NCI-H460 (cell line): ENCODE results near the gene KIAA1755. TPM values are rescaled to one million over a fixed set of nuclear protein-coding genes. Genes with fewer than 3 reads are reported as not detected.

Experiments used
- DNase-seq: peaks from one replicate; pipeline ENCODE4 v3.0.0-alpha.2; 2016; ENCODE audit warnings: low read depth; ENCODE audit errors: extremely low read depth
- total RNA-seq: library from RNA; depleted of rRNA; stranded (reverse); fragments of >200 nt; shearing (Covaris generic); gene quantifications from 2 replicates; pipeline ENCODE4 v1.2.3, GENCODE V29; 2014

The KIAA1755 gene
- total RNA-seq, 1 experiment from 2014 or later = not detected

GRCh38 chr20:38242848-38243708 is 17.5 kb downstream of the KIAA1755 start:
- DNase-seq = no peak

- no peak for DNase-seq
Measured at GRCh38 chr20:38241201-38241600, 19.3 kb downstream of the KIAA1755 start.

DNA sequence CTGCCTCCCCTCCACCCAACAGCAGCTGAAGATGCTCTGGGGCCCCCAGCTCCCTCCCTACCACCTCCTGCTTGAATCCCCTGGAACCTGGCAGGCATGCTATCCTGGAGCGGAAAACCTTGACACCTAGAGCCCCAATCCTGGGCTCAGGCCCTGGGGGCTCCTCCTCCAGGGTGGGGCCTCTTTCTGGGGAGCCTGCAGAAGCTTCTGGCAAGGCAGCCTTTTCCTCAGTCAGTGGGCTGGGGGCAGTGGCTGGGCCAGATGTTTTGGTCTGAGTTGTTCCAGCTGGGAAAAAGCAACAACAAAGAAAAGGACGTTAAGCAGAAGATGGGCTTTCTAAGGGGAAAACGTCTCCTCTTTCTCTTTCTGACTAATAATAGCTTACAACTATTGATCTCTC is 21.1 kb downstream of the KIAA1755 start:
- no peak for DNase-seq

GRCh38 chr20:38238829-38239228 is 21.7 kb downstream of the KIAA1755 start:
- DNase-seq = no peak

DNA sequence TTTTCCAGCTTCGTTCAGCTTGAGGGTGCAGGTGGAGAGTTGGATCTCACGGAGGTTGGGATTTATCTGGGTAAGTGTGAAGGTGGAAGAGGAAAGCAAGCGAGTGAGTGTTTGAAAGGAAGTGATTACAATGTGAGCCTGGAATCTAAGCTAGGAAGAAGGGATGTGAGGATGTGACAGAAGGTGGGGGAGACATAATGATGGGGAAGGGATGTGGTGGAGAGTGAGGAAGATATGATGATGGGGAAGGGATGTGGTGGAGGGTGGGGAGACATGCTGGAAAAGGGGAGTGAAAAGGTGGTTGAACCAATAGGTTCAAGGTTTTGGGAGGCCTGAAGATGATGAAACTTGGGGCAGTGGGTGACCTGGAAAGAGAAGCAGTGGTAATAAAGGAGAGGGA is 23.2 kb downstream of the KIAA1755 start:
- DNase-seq = no peak

GRCh38 chr20:38231531-38232121 is 28.9 kb downstream of the KIAA1755 start:
- DNase-seq = no peak

- no peak for DNase-seq
Measured at GRCh38 chr20:38230957-38231526, 29.5 kb downstream of the KIAA1755 start.

- no peak for DNase-seq
Measured at GRCh38 chr20:38230253-38230551, 30.3 kb downstream of the KIAA1755 start.

DNA sequence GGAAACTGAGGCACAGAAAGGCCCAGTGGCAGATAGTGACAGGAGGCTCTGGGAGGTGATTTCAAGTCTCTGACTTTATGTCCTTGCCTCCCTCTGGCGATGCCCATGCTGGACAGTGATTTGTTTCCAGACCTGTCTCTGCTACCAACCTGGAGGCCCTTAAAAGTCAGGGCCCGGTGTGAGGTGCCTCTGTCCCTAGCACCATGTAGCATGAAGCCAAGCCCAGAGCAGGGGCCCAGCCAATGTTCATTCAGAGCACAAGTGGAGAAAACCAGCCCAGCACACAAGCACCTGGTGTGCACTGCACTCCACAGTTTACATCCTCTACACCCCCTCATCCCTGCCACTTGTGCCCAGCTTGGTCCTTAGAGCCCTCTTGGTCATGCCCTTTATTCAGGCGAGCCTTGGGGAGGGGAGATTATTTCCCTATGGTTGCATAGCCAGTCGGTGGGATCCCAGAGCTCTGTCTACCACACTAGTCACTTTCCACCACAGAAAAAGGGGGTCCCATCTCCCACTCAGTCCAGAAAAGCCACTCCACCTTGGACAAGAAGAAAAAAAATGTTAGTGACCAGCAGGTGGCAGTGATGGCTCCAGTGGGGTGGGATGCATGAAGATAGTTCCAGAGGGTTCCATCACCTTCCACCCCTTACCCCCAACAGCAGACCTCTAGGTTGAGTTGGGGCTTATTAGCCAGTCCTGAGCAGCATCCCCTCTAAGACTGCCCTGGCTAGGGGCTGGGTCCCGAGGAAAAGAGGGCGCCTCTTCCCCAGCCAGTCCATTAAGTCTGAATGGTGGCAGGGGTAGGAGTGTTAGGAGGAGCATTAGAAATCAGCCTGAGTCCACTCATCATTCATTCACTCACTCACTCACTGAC is 30.9 kb downstream of the KIAA1755 start:
- DNase-seq = no peak

DNA sequence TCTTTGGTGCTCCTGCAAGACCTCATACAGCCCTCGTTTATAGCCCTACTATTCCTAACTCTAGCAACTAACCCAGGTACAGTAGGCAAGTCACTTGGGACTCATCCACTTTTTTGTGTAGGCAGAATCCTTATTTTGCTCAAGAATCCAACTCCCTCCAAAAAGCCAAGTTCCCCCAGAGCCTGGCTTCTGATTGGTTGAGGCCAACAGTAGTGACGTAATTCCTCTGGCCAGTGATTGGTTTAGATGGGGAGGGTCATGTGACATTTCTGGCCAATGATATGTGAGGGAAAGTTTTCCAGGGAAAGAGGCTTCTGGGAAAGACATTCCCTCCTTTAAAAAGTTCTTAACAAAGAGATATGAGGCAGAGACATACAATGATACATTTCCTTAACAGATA is 32.1 kb downstream of the KIAA1755 start:
- DNase-seq = no peak

GRCh38 chr20:38227420-38228360 is 32.8 kb downstream of the KIAA1755 start:
- DNase-seq = no peak

GRCh38 chr20:38226553-38226952 is 34.0 kb downstream of the KIAA1755 start:
- no peak for DNase-seq

DNA sequence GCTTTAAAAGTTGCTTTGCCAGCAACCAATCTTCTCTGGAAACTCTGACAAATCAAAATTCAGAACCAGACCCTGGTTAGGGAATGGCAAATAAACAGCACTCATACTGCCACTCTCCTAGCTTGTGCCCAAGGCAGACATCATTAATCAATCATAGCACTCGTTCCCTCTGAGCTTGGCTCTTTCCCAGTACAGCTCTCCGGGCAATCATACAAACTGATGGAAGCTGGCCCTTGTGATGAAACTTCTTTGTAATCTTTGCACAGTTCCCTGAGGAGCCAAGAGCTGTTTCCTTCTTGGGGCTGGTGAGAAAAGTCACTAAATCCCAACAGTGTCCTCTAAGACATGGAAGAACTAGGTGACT is 34.7 kb downstream of the KIAA1755 start:
- DNase-seq = no peak

DNA sequence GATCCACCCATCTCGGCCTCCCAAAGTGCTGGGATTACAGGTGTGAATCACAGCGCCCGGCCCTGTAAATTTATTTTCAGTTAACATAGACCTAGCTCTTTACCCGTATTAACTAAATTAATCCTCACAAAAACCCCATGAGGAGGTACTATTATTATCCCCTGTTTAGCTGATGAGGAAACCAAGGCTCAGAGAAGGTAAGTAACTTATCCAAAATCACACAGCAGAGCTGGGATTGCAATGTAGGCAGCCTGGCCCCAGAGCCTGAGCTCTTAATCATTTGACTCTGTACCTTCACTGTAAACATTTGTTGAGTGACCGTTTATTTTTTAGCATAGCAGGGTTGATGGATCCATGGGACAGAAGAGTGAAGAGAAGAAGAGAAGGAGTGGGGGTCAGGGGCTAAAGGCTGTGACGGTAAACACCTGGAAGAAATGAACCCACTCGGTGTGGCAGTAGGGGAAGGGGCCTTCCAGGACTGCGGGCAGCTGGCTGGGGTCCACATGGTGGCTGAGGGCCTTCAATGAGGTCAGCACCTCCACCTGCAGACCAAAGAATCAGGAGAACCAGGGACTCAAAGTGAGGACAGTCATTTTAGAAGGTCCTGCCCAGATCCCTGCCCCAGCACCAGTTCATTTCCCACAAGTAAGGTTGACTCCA is 35.2 kb downstream of the KIAA1755 start:
- DNase-seq = no peak

DNA sequence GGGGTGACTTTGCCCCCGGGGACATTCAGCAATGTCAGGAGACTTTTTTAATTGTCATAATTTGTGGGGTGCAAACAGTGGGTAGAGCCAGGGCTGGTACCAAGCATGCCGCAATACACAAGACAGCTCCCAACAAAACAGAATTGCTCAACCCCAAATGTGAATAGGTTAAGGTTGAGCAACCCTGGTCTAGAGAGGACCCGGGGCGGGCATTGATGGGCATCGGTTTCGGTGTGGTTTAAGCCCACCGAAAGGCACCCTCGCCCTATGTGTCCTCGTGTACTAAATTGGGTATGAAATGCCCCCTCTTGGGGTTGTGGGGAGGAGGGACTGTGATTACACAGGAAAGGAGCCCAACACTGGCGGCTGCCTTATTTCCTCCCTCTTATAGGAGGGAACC is 36.0 kb downstream of the KIAA1755 start:
- DNase-seq = no peak

DNA sequence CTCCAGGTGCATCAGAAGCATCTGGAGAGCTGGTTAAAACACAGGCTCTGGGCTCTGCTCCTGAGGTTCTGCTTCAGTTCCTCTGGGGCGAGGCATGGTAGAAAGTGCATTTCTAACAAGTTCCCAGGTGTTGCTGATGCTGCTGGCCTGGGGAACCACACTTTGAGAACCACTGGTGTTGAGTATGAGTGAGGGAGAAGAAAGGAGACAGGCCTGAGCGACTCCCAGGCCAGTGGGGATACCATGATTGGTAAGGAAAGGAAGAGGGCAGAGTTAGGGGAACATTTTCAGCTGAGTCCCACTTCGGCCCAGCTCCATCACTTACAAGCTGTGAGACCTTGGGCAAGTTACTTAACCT is 36.8 kb downstream of the KIAA1755 start:
- DNase-seq = no peak

DNA sequence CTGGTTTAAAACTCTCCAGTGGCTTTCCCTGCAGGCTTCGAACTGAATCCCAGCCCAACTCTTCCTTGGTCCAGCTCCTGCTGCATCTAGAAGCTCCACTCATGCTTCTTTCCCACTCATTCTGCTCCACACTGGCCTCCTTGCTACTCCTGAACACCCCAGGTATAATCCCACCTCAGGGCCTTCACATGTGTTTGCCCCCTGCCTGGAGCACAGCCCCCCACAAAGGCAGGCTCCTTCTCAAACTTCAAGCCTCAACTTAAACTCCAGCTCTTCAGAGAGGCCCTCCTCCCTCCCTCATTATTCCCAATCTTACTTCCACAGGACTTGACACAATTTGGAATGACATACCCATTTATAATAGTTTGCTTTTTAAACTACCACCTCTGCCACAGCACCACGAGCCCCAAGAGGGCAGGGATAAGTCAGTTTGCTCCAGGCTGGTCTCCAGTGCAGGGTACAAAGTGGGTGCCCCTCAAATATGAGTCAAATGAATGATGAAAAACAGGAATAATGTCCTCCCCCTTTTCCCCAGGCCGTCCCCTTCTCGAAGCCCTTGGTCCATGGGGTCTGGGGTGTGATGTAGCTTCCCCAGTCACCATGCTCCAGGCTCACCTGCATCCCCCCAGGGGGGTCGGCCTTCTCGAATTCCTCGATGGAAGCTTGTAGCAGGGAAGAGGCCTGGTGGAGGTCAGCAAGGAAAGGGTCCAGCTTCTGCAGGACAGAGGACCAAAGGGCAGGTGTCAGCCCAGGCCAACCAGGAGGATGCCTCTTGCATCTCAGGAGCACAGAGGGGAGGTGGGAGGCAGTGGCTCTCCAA is 37.4 kb downstream of the KIAA1755 start:
- no peak for DNase-seq

DNA sequence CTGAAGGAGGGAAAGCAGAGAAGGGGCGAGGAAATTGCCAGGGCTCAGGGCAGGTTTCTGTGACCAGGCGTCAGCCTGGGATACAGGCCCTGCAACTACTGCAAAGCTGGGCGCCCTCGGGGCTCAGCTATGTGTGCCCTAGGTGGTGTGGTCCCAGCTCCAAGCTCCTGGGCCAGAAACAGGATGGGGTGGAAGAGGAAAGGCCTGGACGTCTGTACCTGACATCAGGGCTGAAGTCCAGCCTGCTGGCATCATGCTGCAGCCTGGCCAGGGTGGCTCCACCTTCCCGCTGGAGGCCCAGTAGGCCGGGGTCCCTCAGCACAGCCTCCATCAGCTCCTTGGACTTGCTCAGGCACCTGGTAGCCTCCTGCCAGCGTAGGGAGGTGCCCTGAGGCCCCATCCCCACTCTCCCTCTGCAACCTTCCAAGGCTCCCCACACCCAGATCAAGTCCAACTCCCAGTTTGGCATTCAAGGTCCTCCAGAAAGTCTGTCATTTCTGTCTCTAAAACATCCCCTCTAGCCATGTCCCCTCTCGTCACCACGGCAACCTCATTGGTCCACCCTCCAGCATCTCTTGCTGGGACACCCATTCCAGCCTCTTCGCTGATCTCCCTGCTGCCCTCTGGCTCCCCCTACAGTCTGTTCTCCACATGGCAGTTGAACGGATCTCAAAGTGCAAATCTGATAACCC is 38.2 kb downstream of the KIAA1755 start:
- peak; percentile 53 for DNase-seq
